Liver (tissue), 10 donors: ENCODE measurements around the gene PRSS3. TPM values are rescaled to one million over a fixed set of nuclear protein-coding genes. Genes with fewer than 3 reads are reported as not detected.
"Not testable (repeated sequence)": the region's sequence is repeated elsewhere in the genome, so short reads cannot be mapped to it uniquely, and the experiment has no call there.

ENCODE experiments used
- DNase-seq: peaks from one replicate; pipeline ENCODE4 v3.0.0-alpha.2; 2017; ENCODE audit warnings: low spot score
- H3K27ac ChIP-seq, 2 donors: one replicate each; pipeline ENCODE4 v1.7.0; 2013; ENCODE audit warnings: inconsistent platforms in 2 of 2, low read length in 2 of 2, control low read depth in 1 of 2, low read depth in 1 of 2, mild to moderate bottlenecking in 1 of 2
- H3K27me3 ChIP-seq, 4 donors: one replicate each; pipeline versions ENCODE4 v1.6.1 to v1.7.0; 2013; ENCODE audit warnings: low read length in 3 of 4, inconsistent platforms in 1 of 4, mild to moderate bottlenecking in 1 of 4, moderate library complexity in 1 of 4; ENCODE audit not compliant: control insufficient read depth in 4 of 4, insufficient read depth in 4 of 4
- H3K36me3 ChIP-seq, 4 donors: one replicate each; pipeline versions ENCODE4 v1.6.1 to v1.7.0; 2013; ENCODE audit warnings: low read length in 3 of 4, mild to moderate bottlenecking in 3 of 4, low read depth in 1 of 4, moderate library complexity in 1 of 4; ENCODE audit not compliant: control insufficient read depth in 4 of 4, insufficient read depth in 3 of 4
- H3K4me1 ChIP-seq, 4 donors: one replicate each; pipeline versions ENCODE4 v1.6.1 to v1.7.0; 2013; ENCODE audit warnings: low read length in 3 of 4, mild to moderate bottlenecking in 3 of 4, moderate library complexity in 1 of 4; ENCODE audit not compliant: control insufficient read depth in 4 of 4, insufficient read depth in 4 of 4
- H3K4me3 ChIP-seq, 3 donors: one replicate each; pipeline versions ENCODE4 v1.6.1 to v1.7.0; 2013; ENCODE audit warnings: low read length in 3 of 3, control low read depth in 1 of 3, low read depth in 1 of 3, mild to moderate bottlenecking in 1 of 3
- H3K9ac ChIP-seq, 2 donors: one replicate each; pipeline ENCODE4 v1.7.0; 2013; ENCODE audit warnings: low read length in 2 of 2, mild to moderate bottlenecking in 2 of 2, moderate library complexity in 2 of 2, control low read depth in 1 of 2, low read depth in 1 of 2
- H3K9me3 ChIP-seq, 4 donors: one replicate each; pipeline versions ENCODE4 v1.6.1 to v1.7.0; 2013; ENCODE audit warnings: low read length in 3 of 4; ENCODE audit not compliant: control insufficient read depth in 4 of 4
- HNF4A ChIP-seq, 2 donors: conservative IDR thresholded peaks; 2 replicates each; pipeline ENCODE4 v1.6.1; 2016; ENCODE audit warnings: antibody characterized with exemption in 2 of 2, mild to moderate bottlenecking in 2 of 2
- HNF4G ChIP-seq: IDR thresholded peaks from 2 replicates; pipeline ENCODE4 v1.6.1; 2016; ENCODE audit warnings: antibody characterized with exemption
- WGBS: extraction: QIAGEN DNeasy Blood & Tissue Kit; methylation state at CpG from one replicate; pipeline ENCODE4 v1.1.7; 2013; 5-methylcytosine and 5-hydroxymethylcytosine counted together
- polyA plus RNA-seq, 2 donors: library from polyadenylated mRNA; stranded (reverse) in 1 of 2; unstranded in 1 of 2; fragments of 200-250 nt in 1 of 2; fragments of >200 nt in 1 of 2; fragmentation: Nextera tagmentation in 1 of 2; extraction: Ambion mirVana in 1 of 2; gene quantifications; one replicate each; pipeline versions ENCODE4 v1.2.1 to v1.2.3, GENCODE V29; 2013 to 2015
- small RNA-seq: library from RNA; depleted of rRNA; stranded (forward); fragments of <200 nt; gene quantifications from one replicate; pipeline ENCODE3, GENCODE V24; 2014
- total RNA-seq, 2 donors: library from RNA; depleted of rRNA; stranded (reverse); fragments of >200 nt; gene quantifications; one replicate each; pipeline ENCODE4 v1.2.3, GENCODE V29; 2014
- donor health status: healthy.
- donor health status: healthy.
- donor health status: healthy.
- donor health status: healthy.
- donor health status: healthy.

PRSS3 gene
- total and polyA plus RNA-seq, 4 donors, result 0.25 to 8.7 (median 3.0) TPM

DNA sequence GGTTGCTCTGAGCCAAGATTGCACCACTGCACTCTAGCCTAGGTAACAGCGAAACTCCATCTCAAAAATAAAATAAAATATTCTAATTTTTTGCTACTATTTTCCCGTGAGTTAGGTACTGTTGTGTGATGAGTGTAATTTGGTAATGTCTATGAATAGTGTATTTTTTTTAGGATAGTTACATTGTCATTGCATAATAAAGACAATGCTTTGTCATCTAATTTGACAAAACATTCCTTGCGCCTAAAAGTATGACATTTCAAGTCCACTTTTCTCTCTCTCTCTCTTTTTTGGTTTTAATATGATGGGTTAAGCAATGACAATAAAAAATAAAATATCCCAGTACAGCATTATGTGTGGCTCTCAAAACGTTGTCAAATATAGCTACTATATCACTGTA is 50.9 kb downstream of the PRSS3 start:
- no peak for TF ChIP-seq HNF4A (conservative IDR thresholded peaks at IDR 0.05)
- no peak for TF ChIP-seq HNF4G
- Histone ChIP-seq H3K27ac (no peak overlapping the region), H3K9me3 (no peaks in the 10 kb centered on the region), H3K36me3 (peaks cover 0 to 2% (median 0%) of the 10 kb centered on the region in 4 donors), H3K4me3 (no peak overlapping the region), H3K4me1 (peaks cover 9 to 29% (median 19%) of the 10 kb centered on the region in 4 donors), H3K27me3 (no peaks in the 10 kb centered on the region), H3K9ac (no peak overlapping the region)
- WGBS, result 88% methylated on average over 4 of the region's 4 CpGs
- no peak for DNase-seq

DNA sequence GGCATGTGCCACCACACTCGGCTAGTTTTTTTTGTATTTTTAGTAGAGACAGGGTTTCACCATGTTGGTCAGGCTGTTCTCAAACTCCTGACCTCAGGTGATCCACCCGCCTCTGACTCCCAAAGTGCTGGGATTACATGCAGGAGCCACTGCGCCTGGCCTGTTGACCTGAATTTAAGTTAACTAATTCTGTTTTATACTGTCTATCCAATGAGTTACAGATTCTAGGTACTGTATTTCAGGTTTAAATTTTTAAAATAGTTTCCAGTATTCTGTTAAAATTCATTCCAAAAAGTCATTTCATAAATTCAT is 52.5 kb downstream of the PRSS3 start:
- DNase-seq, H3K9ac ChIP-seq, H3K36me3 ChIP-seq, H3K27me3 ChIP-seq, H3K9me3 ChIP-seq, H3K4me3 ChIP-seq, H3K27ac ChIP-seq: not testable (repeated sequence)
- 72% methylated on average over 3 of the region's 3 CpGs for WGBS
- H3K4me1 ChIP-seq, result peaks cover 16 to 39% (median 30%) of the 10 kb centered on the region in 4 donors

Small RNAs within 50 kb of the gene (small RNA-seq; reads per million reads assigned to genes)
- gene RF00019, result not detected

Other genes with a start within 250 kb of the PRSS3 start
- 10 to 100 TPM; 10.8 to 13.4 TPM for gene UBE2R2, start 21.6 kb downstream of the PRSS3 start, total RNA-seq
- 10 to 100 TPM; 15.0 TPM for gene UBE2R2, start 21.6 kb downstream of the PRSS3 start, polyA plus RNA-seq